Endothelial cell of umbilical vein (primary cell): Measurements from ENCODE around the gene SMPX. TPM values are rescaled to one million over a fixed set of nuclear protein-coding genes. Genes with fewer than 3 reads are reported as not detected.

Source experiments
- BruUV-seq: library from RNA; stranded (reverse); fragments of 400-500 nt; replicated peaks from 2 replicates; lab custom pipeline; 2021; lab: Mats Ljungman, UMichigan
- CTCF ChIA-PET: fragments of 300-600, 350-600 bp; sonication (Branson Sonifier 250); formaldehyde crosslinking; loops from one replicate; lab custom pipeline; 2021; ENCODE audit warnings: antibody characterized with exemption, inconsistent platforms; lab: Charles Lee
- POLR2A ChIA-PET: fragments of 300-600, 350-600 bp; sonication (Branson Sonifier 250); formaldehyde crosslinking; loops from one replicate; lab custom pipeline; 2021; ENCODE audit warnings: antibody characterized with exemption, inconsistent platforms; lab: Charles Lee
- DNase-seq: peaks from one replicate; pipeline ENCODE4 v3.0.0-alpha.2; 2011; ENCODE audit warnings: low read depth, low spot score
- FAIRE-seq: peaks from 2 replicates; lab custom pipeline; 2011; peaks lifted over from hg19 to GRCh38; lab: Jason Lieb, UNC
- H2AFZ ChIP-seq: 2 replicates; pipeline ENCODE4 v1.6.0; 2012; ENCODE audit warnings: low read depth, low read length, control low read depth, inconsistent platforms
- H3K27ac ChIP-seq: 2 replicates; pipeline ENCODE4 v1.5.1; 2011; ENCODE audit warnings: low read depth, mild to moderate bottlenecking, control low read depth, low read length, moderate library complexity; ENCODE audit not compliant: insufficient read depth
- H3K27me3 ChIP-seq, 2 experiments: 2 replicates each; pipeline versions ENCODE4 v1.6.0 to v1.6.1; 2011; ENCODE audit warnings: low read length in 2 of 2, mixed read lengths in 1 of 2; ENCODE audit not compliant: control insufficient read depth in 2 of 2, insufficient read depth in 2 of 2
- H3K36me3 ChIP-seq, 2 experiments: 2 replicates in 1 of 2; 3 replicates in 1 of 2; pipeline ENCODE4 v1.5.1; 2011; ENCODE audit warnings: low read length in 2 of 2, mild to moderate bottlenecking in 1 of 2, moderate library complexity in 1 of 2; ENCODE audit not compliant: control insufficient read depth in 2 of 2, insufficient read depth in 2 of 2; ENCODE audit errors: extremely low read depth in 1 of 2
- H3K4me1 ChIP-seq: 3 replicates; pipeline ENCODE4 v1.5.1; 2011; ENCODE audit warnings: mild to moderate bottlenecking, low read length; ENCODE audit not compliant: control insufficient read depth, insufficient read depth; ENCODE audit errors: extremely low read depth
- H3K4me2 ChIP-seq: 2 replicates; pipeline ENCODE4 v1.6.1; 2011; ENCODE audit warnings: low read length, control low read depth, mixed read lengths; ENCODE audit not compliant: insufficient read depth
- H3K4me3 ChIP-seq, 3 experiments: fragments of 200-600 bp in 1 of 3; sonication (generic), shearing (Covaris generic) in 1 of 3; replicated peaks in 1 of 3; 2 replicates each; pipeline ENCODE4 v1.5.1; 2011 to 2016; ENCODE audit warnings: control low read depth in 3 of 3, low read length in 3 of 3, mild to moderate bottlenecking in 2 of 3, inconsistent platforms in 1 of 3, low read depth in 1 of 3, moderate library complexity in 1 of 3; ENCODE audit not compliant: insufficient read depth in 1 of 3
- H3K79me2 ChIP-seq: 2 replicates; pipeline ENCODE4 v1.6.0; 2012; ENCODE audit warnings: low read length, inconsistent platforms; ENCODE audit not compliant: control insufficient read depth, insufficient read depth
- H3K9ac ChIP-seq: replicated peaks from 2 replicates; pipeline ENCODE3; 2011; ENCODE audit warnings: low read length, control low read depth; ENCODE audit not compliant: insufficient read depth; ENCODE audit errors: extremely low read depth
- H3K9me1 ChIP-seq: replicated peaks from 3 replicates; pipeline ENCODE4 v1.6.0; 2011; ENCODE audit warnings: mild to moderate bottlenecking, low read length; ENCODE audit not compliant: control insufficient read depth, insufficient read depth; ENCODE audit errors: extremely low read depth
- H3K9me3 ChIP-seq: replicated peaks from 2 replicates; pipeline ENCODE4 v1.5.1; 2012; ENCODE audit warnings: low read length, inconsistent platforms; ENCODE audit not compliant: control insufficient read depth, insufficient read depth
- H4K20me1 ChIP-seq: replicated peaks from 2 replicates; pipeline ENCODE3; 2011; ENCODE audit warnings: mild to moderate bottlenecking, low read length; ENCODE audit not compliant: control insufficient read depth, insufficient read depth; ENCODE audit errors: extremely low read depth
- EZH2 ChIP-seq: IDR thresholded peaks from 2 replicates; pipeline ENCODE4 v1.6.1; 2012; ENCODE audit warnings: borderline replicate concordance, low read depth, mild to moderate bottlenecking, moderate library complexity, low read length, inconsistent platforms; ENCODE audit not compliant: severe bottlenecking
- FOS ChIP-seq: IDR thresholded peaks from 2 replicates; pipeline ENCODE4 v1.6.1; 2011; ENCODE audit warnings: mild to moderate bottlenecking, low read length, moderate library complexity, borderline replicate concordance; ENCODE audit not compliant: insufficient read depth
- GATA2 ChIP-seq: IDR thresholded peaks from 2 replicates; pipeline ENCODE4 v1.7.0; 2011; ENCODE audit warnings: low read depth, mild to moderate bottlenecking, moderate library complexity, mixed read lengths, low read length; ENCODE audit not compliant: insufficient read length, insufficient read depth
- JUN ChIP-seq: IDR thresholded peaks from 2 replicates; pipeline ENCODE4 v1.6.1; 2011; ENCODE audit warnings: borderline replicate concordance, low read depth; ENCODE audit not compliant: insufficient read length, insufficient read depth
- MAX ChIP-seq: IDR thresholded peaks from 2 replicates; pipeline ENCODE4 v1.6.1; 2011; ENCODE audit not compliant: insufficient read depth, insufficient read length
- MYC ChIP-seq: IDR thresholded peaks from one replicate; pipeline ENCODE4 v1.6.1; 2011; ENCODE audit warnings: mild to moderate bottlenecking, low read depth, low read length
- POLR2A ChIP-seq: IDR thresholded peaks from 2 replicates; pipeline ENCODE4 v1.6.1; 2012; ENCODE audit warnings: low read depth, mild to moderate bottlenecking, control low read depth, low read length
- POLR2AphosphoS5 ChIP-seq: IDR thresholded peaks from 2 replicates; pipeline ENCODE4 v1.6.1; 2012; ENCODE audit warnings: low read depth, mild to moderate bottlenecking, control low read depth, low read length, moderate library complexity; ENCODE audit not compliant: insufficient read depth
- dilution Hi-C: fragments of 300-500 bp; cut with MboI; formaldehyde crosslinking; loops from one replicate; pipeline ENCODE4 v1.15.0; 2019; ENCODE audit warnings: low sequenced_read_pairs; ENCODE audit not compliant: extremely low pct_ligation_motif_present
- intact Hi-C: fragments of 100-400 bp; cut with micrococcal nuclease; formaldehyde crosslinking; loops from one replicate; pipeline ENCODE4 v1.10.0; 2022
- polyA plus RNA-seq, 4 experiments: library from polyadenylated mRNA; depleted of rRNA in 3 of 4; stranded (reverse) in 3 of 4; unstranded in 1 of 4; fragments of >200 nt; gene quantifications; 2 replicates each; pipeline versions ENCODE4 v1.2.1 to v1.2.3, GENCODE V29; 2011 to 2012; ENCODE audit warnings: missing spikeins in 1 of 4
- total RNA-seq: library from RNA; stranded (reverse); gene quantifications from 2 replicates; pipeline ENCODE4 v1.2.3, GENCODE V29; 2021
- TF ChIP-seq, protein P1 (sequence below), 2 donors: IDR thresholded peaks; 1 replicate in 1 of 2; 2 replicates in 1 of 2; pipeline ENCODE4 v1.5.1; 2011; ENCODE audit warnings: low read length in 2 of 2, mild to moderate bottlenecking in 2 of 2, moderate library complexity in 2 of 2, control low read depth in 1 of 2, inconsistent platforms in 1 of 2, low read depth in 1 of 2; ENCODE audit not compliant: insufficient read depth in 1 of 2; ENCODE audit errors: extremely low read depth in 1 of 2

SMPX gene
- total and polyA plus RNA-seq, 2 donors (not counting 3 experiments of a cell fraction or from before 2014, with no cell fraction given) = not detected

DNA sequence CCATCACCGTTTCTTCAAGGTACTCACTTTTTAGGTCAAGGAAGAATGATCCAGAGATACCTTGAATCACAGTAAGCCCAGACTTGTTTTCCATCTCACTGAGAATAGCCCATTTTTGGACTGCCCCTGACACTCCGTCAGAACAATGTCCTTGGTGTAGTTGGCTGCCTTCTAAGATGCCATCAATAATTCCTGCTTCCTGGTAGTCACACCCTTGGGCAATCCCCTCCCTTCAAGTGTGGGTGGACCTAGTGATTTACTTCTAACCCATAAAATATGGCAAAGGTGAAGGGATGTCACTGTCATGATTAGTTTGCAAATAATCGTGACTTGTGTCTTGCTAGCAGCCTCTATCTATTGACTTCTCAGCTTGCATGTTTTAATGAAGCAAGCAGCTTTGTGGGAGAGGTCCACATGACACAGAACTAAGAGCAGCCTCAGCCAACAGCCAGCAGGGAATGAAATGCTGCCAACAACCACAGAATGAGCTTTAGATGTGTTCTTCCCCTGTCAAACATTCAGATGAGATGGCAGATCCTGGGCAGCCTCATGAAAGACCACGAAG is 79.8 kb downstream of the SMPX start:
- Histone ChIP-seq H3K36me3 (no peaks in the 10 kb centered on the region), H3K27ac (no peak overlapping the region), H3K79me2 (no peaks in the 10 kb centered on the region), H3K4me3 (no peak overlapping the region), H3K27me3 (no peaks in the 10 kb centered on the region), H3K4me2 (no peak overlapping the region), H3K9me1 (no peaks in the 10 kb centered on the region), H3K9ac (no peak overlapping the region), H3K4me1 (no peaks in the 10 kb centered on the region), H2AFZ (no peak overlapping the region), H4K20me1 (no peaks in the 10 kb centered on the region), H3K9me3 (no peaks in the 10 kb centered on the region)
- DNase-seq (no peak), FAIRE-seq (no peak)
- TF ChIP-seq POLR2A (no peak), GATA2 (no peak), EZH2 (no peak), POLR2AphosphoS5 (no peak), MAX (no peak), FOS (no peak), MYC (no peak), JUN (no peak)
- TF ChIP-seq, protein P1, sequence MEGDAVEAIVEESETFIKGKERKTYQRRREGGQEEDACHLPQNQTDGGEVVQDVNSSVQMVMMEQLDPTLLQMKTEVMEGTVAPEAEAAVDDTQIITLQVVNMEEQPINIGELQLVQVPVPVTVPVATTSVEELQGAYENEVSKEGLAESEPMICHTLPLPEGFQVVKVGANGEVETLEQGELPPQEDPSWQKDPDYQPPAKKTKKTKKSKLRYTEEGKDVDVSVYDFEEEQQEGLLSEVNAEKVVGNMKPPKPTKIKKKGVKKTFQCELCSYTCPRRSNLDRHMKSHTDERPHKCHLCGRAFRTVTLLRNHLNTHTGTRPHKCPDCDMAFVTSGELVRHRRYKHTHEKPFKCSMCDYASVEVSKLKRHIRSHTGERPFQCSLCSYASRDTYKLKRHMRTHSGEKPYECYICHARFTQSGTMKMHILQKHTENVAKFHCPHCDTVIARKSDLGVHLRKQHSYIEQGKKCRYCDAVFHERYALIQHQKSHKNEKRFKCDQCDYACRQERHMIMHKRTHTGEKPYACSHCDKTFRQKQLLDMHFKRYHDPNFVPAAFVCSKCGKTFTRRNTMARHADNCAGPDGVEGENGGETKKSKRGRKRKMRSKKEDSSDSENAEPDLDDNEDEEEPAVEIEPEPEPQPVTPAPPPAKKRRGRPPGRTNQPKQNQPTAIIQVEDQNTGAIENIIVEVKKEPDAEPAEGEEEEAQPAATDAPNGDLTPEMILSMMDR (IDR thresholded peaks at IDR 0.05; ENCODE audit: extremely low read depth in 1 of 2, insufficient read depth in 1 of 2, low read depth in 1 of 2, low read length in 2 of 2) = no peak
- CTCF ChIA-PET = no interaction called here
- dilution Hi-C loops (no loop called here), intact Hi-C loops (no loop called here)
- POLR2A ChIA-PET = no interaction called here
- no TSS peak for BruUV-seq
